HepG2 (cell line): ENCODE results near the gene SSBP4. TPM values are rescaled to one million over a fixed set of nuclear protein-coding genes. Genes with fewer than 3 reads are reported as not detected.

Experiments
- AKAP8 ChIP-seq: sonication (generic); formaldehyde crosslinking; IDR thresholded peaks from 2 replicates; pipeline ENCODE4 v1.5.1; 2020; ENCODE audit warnings: mild to moderate bottlenecking, missing genetic modification reagents
- CEBPB ChIP-seq: IDR thresholded peaks from 2 replicates; pipeline ENCODE4 v1.6.1; 2011; ENCODE audit warnings: low read depth, low read length, improper control_type of control experiment, borderline replicate concordance
- CHD4 ChIP-seq: fragments of 200-600 bp; sonication (generic); IDR thresholded peaks from 2 replicates; pipeline ENCODE4 v1.7.0; 2017; ENCODE audit warnings: mild to moderate bottlenecking, low read length, borderline replicate concordance
- ETV6 ChIP-seq: sonication (generic); formaldehyde crosslinking; conservative IDR thresholded peaks from 2 replicates; pipeline ENCODE4 v1.4.0; 2020; ENCODE audit warnings: missing genetic modification reagents
- FLYWCH1 ChIP-seq: sonication (generic); formaldehyde crosslinking; IDR thresholded peaks from 2 replicates; pipeline ENCODE4 v1.8.1; 2023; ENCODE audit warnings: mild to moderate bottlenecking, missing genetic modification reagents
- FOSL2 ChIP-seq: sonication (generic); formaldehyde crosslinking; IDR thresholded peaks from 2 replicates; pipeline ENCODE4 v1.4.0; 2020; ENCODE audit warnings: missing genetic modification reagents
- FOXO1 ChIP-seq: sonication (generic); formaldehyde crosslinking; IDR thresholded peaks from 2 replicates; pipeline ENCODE4 v1.4.0; 2020; ENCODE audit warnings: missing genetic modification reagents
- HHEX ChIP-seq: IDR thresholded peaks from 2 replicates; pipeline ENCODE4 v1.6.1; 2016; ENCODE audit warnings: control low read depth
- KLF9 ChIP-seq: IDR thresholded peaks from 2 replicates; pipeline ENCODE4 v1.6.1; 2016; ENCODE audit warnings: low read depth
- KMT2B ChIP-seq: IDR thresholded peaks from 2 replicates; pipeline ENCODE4 v1.6.1; 2016; ENCODE audit warnings: missing genetic modification reagents, missing compliant biosample characterization
- MLLT10 ChIP-seq: sonication (generic); formaldehyde crosslinking; IDR thresholded peaks from 2 replicates; pipeline ENCODE4 v1.4.0; 2020; ENCODE audit warnings: missing genetic modification reagents
- NCOA1 ChIP-seq: sonication (generic); formaldehyde crosslinking; IDR thresholded peaks from 2 replicates; pipeline ENCODE4 v1.9.0; 2021; ENCODE audit warnings: missing genetic modification reagents
- NR3C1 ChIP-seq: sonication (generic); formaldehyde crosslinking; IDR thresholded peaks from 2 replicates; pipeline ENCODE4 v1.4.0; 2020; ENCODE audit warnings: missing genetic modification reagents
- PHF20 ChIP-seq: sonication (generic); formaldehyde crosslinking; IDR thresholded peaks from 2 replicates; pipeline ENCODE4 v1.5.0; 2020; ENCODE audit warnings: mild to moderate bottlenecking, missing genetic modification reagents
- RFX3 ChIP-seq: IDR thresholded peaks from 2 replicates; pipeline ENCODE4 v1.6.1; 2016; ENCODE audit warnings: missing biosample characterization, missing genetic modification reagents
- SMARCC2 ChIP-seq: fragments of 450-650 bp; IDR thresholded peaks from 2 replicates; pipeline ENCODE4 v1.6.1; 2017; ENCODE audit warnings: antibody characterized with exemption, mild to moderate bottlenecking
- SOX5 ChIP-seq: IDR thresholded peaks from 2 replicates; pipeline ENCODE4 v1.6.1; 2016; ENCODE audit warnings: borderline replicate concordance
- SRSF9 ChIP-seq: fragments of 200-400 bp; formaldehyde crosslinking; IDR thresholded peaks from 2 replicates; pipeline ENCODE4 v1.6.1; 2018; ENCODE audit warnings: borderline replicate concordance, mild to moderate bottlenecking, low read depth, low read length; ENCODE audit not compliant: insufficient read depth, poor library complexity, severe bottlenecking
- XBP1 ChIP-seq: sonication (generic); formaldehyde crosslinking; IDR thresholded peaks from 2 replicates; pipeline ENCODE4 v1.5.0; 2020; ENCODE audit warnings: missing genetic modification reagents
- ZNF121 ChIP-seq: sonication (generic); formaldehyde crosslinking; IDR thresholded peaks from 2 replicates; pipeline ENCODE4 v1.5.0; 2020; ENCODE audit warnings: mild to moderate bottlenecking, missing genetic modification reagents
- ZNF354B ChIP-seq: sonication (generic); formaldehyde crosslinking; IDR thresholded peaks from 2 replicates; pipeline ENCODE4 v1.8.0; 2022; ENCODE audit warnings: mild to moderate bottlenecking, missing genetic modification reagents
- ZNF501 ChIP-seq: sonication (generic); formaldehyde crosslinking; IDR thresholded peaks from 2 replicates; pipeline ENCODE4 v1.5.1; 2020; ENCODE audit warnings: mild to moderate bottlenecking, moderate library complexity, missing genetic modification reagents
- ZSCAN9 ChIP-seq: IDR thresholded peaks from 2 replicates; pipeline ENCODE4 v1.6.1; 2016; ENCODE audit warnings: borderline replicate concordance
- polyA plus RNA-seq, 8 experiments: library from polyadenylated mRNA; depleted of rRNA in 3 of 8; stranded (reverse) in 7 of 8; unstranded in 1 of 8; fragments of >200 nt; fragmentation: Illumina TruSeq in 4 of 8; extraction: Trizol in 4 of 8; gene quantifications; 2 replicates each; pipeline versions ENCODE4 v1.2.1 to v1.2.3, GENCODE V29; 2011 to 2016; ENCODE audit warnings: low read depth in 4 of 8, missing spikeins in 1 of 8, mixed read lengths in 1 of 8; ENCODE audit not compliant: insufficient read depth in 1 of 8
- total RNA-seq, 5 experiments: library from RNA; depleted of rRNA; stranded (reverse); fragments of >200 nt; fragmentation: Illumina TruSeq; extraction: Trizol; gene quantifications; 2 replicates each; pipeline ENCODE4 v1.2.3, GENCODE V29; 2016; ENCODE audit warnings: low read depth in 1 of 5
- TF ChIP-seq, protein P1 (sequence below): sonication (generic); formaldehyde crosslinking; IDR thresholded peaks from 2 replicates; pipeline ENCODE4 v1.8.1; 2022; ENCODE audit warnings: low read depth, mild to moderate bottlenecking, missing genetic modification reagents
- TF ChIP-seq, protein P2 (sequence below): sonication (generic); formaldehyde crosslinking; IDR thresholded peaks from 2 replicates; pipeline ENCODE4 v1.4.0; 2020; ENCODE audit warnings: mild to moderate bottlenecking, low read depth, missing genetic modification reagents
- TF ChIP-seq, protein P3 (sequence below): sonication (generic); formaldehyde crosslinking; IDR thresholded peaks from 2 replicates; pipeline ENCODE4 v1.4.0; 2020; ENCODE audit warnings: mild to moderate bottlenecking, missing genetic modification reagents
- TF ChIP-seq, protein P4 (sequence below): sonication (generic); formaldehyde crosslinking; IDR thresholded peaks from 2 replicates; pipeline ENCODE4 v1.5.0; 2020; ENCODE audit warnings: mild to moderate bottlenecking, missing genetic modification reagents

The SSBP4 gene
- total and polyA plus RNA-seq, 2 of the 13 experiments (the other 11 are each of a cell fraction or from before 2014, with no cell fraction given): 20.8 to 39.5 TPM

DNA sequence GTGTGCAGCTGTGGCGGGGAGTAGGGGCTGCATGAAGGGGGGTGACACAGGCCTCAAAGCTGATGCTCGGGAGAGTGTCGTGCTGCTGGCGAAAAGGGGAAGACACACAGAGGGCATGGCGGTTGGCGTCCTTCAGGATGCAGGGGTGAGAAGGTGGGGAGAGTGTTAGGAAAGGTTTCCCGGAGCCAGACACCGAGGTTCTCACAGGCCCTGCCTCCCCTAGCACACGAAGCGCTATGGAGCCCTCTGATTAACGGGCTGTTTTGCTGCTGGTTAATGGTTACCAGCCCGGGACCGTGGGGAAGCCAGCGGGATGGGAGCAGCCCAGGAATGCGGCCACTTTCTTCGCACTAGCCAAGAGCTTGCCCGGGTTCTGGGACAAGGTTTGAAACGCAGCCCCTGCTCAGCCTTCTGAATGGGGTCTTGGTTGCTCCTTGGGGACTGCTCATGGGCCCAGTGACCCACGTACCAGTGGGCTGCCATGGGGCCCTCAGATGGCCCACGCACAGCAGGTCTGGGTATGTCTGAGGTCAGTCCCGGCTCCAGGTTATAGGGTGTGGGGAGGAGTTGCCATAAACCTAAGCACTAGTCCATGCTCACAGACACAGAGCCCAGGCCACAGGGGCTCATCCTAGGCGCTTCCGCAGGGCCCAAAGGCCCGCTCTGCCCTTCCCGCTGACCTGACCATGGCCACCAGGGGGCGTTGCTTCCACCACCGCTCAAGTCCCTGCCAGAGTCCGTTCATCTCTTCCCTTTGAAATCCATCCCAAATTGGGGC, 50.1 kb downstream of the SSBP4 start (continued):
- TF ChIP-seq SRSF9 (no peak), ZSCAN9 (no peak), SMARCC2 (no peak), KLF9 (CRISPR knock-in tag) (no peak), CHD4 (no peak), RFX3 (CRISPR knock-in tag) (no peak), ZNF354B (CRISPR knock-in tag) (no peak), NCOA1 (no peak; the same call in 1 of the 2 replicates), AKAP8 (no peak), CEBPB (no peak), PHF20 (CRISPR knock-in tag) (no peak), ZNF121 (no peak), NR3C1 (CRISPR knock-in tag) (no peak), FLYWCH1 (CRISPR knock-in tag) (no peak), XBP1 (CRISPR knock-in tag) (no peak), ZNF501 (CRISPR knock-in tag) (peak; percentile 27; the same call in 1 of the 2 replicates), SOX5 (CRISPR knock-in tag) (no peak), FOXO1 (CRISPR knock-in tag) (no peak), MLLT10 (CRISPR knock-in tag) (no peak), ETV6 (no peak), KMT2B (CRISPR knock-in tag) (no peak), FOSL2 (CRISPR knock-in tag) (no peak), HHEX (CRISPR knock-in tag) (no peak)
- TF ChIP-seq, protein P1, sequence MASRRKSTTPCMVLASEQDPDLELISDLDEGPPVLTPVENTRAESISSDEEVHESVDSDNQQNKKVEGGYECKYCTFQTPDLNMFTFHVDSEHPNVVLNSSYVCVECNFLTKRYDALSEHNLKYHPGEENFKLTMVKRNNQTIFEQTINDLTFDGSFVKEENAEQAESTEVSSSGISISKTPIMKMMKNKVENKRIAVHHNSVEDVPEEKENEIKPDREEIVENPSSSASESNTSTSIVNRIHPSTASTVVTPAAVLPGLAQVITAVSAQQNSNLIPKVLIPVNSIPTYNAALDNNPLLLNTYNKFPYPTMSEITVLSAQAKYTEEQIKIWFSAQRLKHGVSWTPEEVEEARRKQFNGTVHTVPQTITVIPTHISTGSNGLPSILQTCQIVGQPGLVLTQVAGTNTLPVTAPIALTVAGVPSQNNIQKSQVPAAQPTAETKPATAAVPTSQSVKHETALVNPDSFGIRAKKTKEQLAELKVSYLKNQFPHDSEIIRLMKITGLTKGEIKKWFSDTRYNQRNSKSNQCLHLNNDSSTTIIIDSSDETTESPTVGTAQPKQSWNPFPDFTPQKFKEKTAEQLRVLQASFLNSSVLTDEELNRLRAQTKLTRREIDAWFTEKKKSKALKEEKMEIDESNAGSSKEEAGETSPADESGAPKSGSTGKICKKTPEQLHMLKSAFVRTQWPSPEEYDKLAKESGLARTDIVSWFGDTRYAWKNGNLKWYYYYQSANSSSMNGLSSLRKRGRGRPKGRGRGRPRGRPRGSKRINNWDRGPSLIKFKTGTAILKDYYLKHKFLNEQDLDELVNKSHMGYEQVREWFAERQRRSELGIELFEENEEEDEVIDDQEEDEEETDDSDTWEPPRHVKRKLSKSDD (CRISPR knock-in tag): no peak
- TF ChIP-seq, protein P2, sequence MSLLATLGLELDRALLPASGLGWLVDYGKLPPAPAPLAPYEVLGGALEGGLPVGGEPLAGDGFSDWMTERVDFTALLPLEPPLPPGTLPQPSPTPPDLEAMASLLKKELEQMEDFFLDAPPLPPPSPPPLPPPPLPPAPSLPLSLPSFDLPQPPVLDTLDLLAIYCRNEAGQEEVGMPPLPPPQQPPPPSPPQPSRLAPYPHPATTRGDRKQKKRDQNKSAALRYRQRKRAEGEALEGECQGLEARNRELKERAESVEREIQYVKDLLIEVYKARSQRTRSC (CRISPR knock-in tag): no peak
- TF ChIP-seq, protein P3, sequence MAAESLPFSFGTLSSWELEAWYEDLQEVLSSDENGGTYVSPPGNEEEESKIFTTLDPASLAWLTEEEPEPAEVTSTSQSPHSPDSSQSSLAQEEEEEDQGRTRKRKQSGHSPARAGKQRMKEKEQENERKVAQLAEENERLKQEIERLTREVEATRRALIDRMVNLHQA (CRISPR knock-in tag): no peak
- TF ChIP-seq, protein P4, sequence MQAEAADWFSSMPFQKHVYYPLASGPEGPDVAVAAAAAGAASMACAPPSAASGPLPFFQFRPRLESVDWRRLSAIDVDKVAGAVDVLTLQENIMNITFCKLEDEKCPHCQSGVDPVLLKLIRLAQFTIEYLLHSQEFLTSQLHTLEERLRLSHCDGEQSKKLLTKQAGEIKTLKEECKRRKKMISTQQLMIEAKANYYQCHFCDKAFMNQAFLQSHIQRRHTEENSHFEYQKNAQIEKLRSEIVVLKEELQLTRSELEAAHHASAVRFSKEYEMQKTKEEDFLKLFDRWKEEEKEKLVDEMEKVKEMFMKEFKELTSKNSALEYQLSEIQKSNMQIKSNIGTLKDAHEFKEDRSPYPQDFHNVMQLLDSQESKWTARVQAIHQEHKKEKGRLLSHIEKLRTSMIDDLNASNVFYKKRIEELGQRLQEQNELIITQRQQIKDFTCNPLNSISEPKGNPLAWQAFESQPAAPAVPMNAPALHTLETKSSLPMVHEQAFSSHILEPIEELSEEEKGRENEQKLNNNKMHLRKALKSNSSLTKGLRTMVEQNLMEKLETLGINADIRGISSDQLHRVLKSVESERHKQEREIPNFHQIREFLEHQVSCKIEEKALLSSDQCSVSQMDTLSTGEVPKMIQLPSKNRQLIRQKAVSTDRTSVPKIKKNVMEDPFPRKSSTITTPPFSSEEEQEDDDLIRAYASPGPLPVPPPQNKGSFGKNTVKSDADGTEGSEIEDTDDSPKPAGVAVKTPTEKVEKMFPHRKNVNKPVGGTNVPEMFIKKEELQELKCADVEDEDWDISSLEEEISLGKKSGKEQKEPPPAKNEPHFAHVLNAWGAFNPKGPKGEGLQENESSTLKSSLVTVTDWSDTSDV (CRISPR knock-in tag): no peak
